ENCODE measurements around the gene GPS2.

- TF ChIP-seq CTCF (IDR thresholded peaks at IDR 0.05) (no peak), POLR2A (IDR thresholded peaks at IDR 0.05) (no peak), POLR2AphosphoS5 (IDR thresholded peaks at IDR 0.05) (no peak), EP300 (IDR thresholded peaks at IDR 0.05; ENCODE audit: low read depth) (no peak)
These were observed 12.3 kb upstream of the GPS2 start for GRCh38 chr17:7327501-7327900.
